Tibial nerve (tissue), 4 donors: ENCODE measurements around the gene KCTD12. TPM values are rescaled to one million over a fixed set of nuclear protein-coding genes. Genes with fewer than 3 reads are reported as not detected.

Source experiments
- DNase-seq, 2 donors: peaks; one replicate each; pipeline ENCODE4 v3.0.0-alpha.2; 2019; ENCODE audit warnings: low spot score in 2 of 2
- H3K27ac ChIP-seq, 4 donors: fragments of 200-600 bp; sonication (generic) in 3 of 4; one replicate each; pipeline ENCODE4 v1.5.1; 2017 to 2019; ENCODE audit warnings: mild to moderate bottlenecking in 1 of 4
- H3K27me3 ChIP-seq, 2 donors: fragments of 200-600 bp; sonication (generic) in 1 of 2; one replicate each; pipeline versions ENCODE4 v1.5.1 to v1.6.0; 2017 to 2019
- H3K36me3 ChIP-seq, 3 donors: fragments of 200-600 bp; sonication (generic); one replicate each; pipeline ENCODE4 v1.5.1; 2018 to 2019
- H3K4me1 ChIP-seq, 4 donors: fragments of 200-600 bp; sonication (generic) in 3 of 4; one replicate each; pipeline ENCODE4 v1.5.1; 2017 to 2019
- H3K4me3 ChIP-seq, 4 donors: fragments of 200-600 bp; sonication (generic) in 3 of 4; one replicate each; pipeline ENCODE4 v1.5.1; 2017 to 2019; ENCODE audit warnings: mild to moderate bottlenecking in 1 of 4, moderate library complexity in 1 of 4
- H3K9me3 ChIP-seq, 4 donors: fragments of 200-600 bp; sonication (generic) in 3 of 4; one replicate each; pipeline ENCODE4 v1.5.1; 2017 to 2019
- CTCF ChIP-seq, 5 experiments: fragments of 200-600 bp in 3 of 5; fragments of 450-650 bp in 2 of 5; sonication (generic) in 3 of 5; IDR thresholded peaks; one replicate each; pipeline ENCODE4 v1.5.1; 2016 to 2019; ENCODE audit warnings: antibody characterized with exemption in 5 of 5, mild to moderate bottlenecking in 3 of 5, moderate library complexity in 2 of 5
- EP300 ChIP-seq, 2 donors: sonication (generic); formaldehyde crosslinking; IDR thresholded peaks; one replicate each; pipeline ENCODE4 v1.6.1; 2017; ENCODE audit warnings: antibody characterized with exemption in 2 of 2, mild to moderate bottlenecking in 1 of 2
- POLR2A ChIP-seq, 2 donors: fragments of 450-650 bp; IDR thresholded peaks; one replicate each; pipeline ENCODE4 v1.6.1; 2017; ENCODE audit warnings: antibody characterized with exemption in 2 of 2, mild to moderate bottlenecking in 2 of 2, moderate library complexity in 2 of 2
- WGBS, 2 donors: methylation state at CpG; one replicate each; pipeline ENCODE4 v1.1.5; 2018; 5-methylcytosine and 5-hydroxymethylcytosine counted together
- total RNA-seq, 4 donors: library from RNA; depleted of rRNA; stranded (reverse); fragments of >200 nt; gene quantifications; one replicate each; pipeline ENCODE4 v1.1.0, GENCODE V29; 2016

KCTD12 gene
- total RNA-seq, 4 donors from 2014 or later = 126 to 217 (median 159) TPM

DNA sequence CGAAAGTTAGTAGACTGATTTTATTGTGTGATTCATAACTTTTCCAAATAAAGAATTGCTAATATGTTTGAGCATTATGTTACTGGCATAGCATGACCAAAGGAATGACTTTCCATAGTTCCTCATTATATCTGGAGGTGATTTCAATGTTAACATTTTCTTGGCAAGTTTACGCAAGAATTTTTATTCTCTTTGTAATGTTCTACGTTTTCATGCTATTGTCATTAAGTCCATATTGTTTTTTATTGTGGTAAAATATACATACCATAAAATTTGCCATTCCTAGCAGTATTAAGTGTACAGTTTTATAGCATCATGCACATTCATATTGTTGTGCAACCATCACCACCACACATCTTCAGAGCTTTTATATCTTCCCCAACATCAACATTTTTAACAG is 14.8 kb downstream of the KCTD12 start:
- TF ChIP-seq EP300 (IDR thresholded peaks at IDR 0.05) (no peak), POLR2A (IDR thresholded peaks at IDR 0.05) (no peak), CTCF (IDR thresholded peaks at IDR 0.05) (no peak)
- Histone ChIP-seq H3K27ac (peak overlapping the region in 3 of 4 donors; percentile 36 to 85 (median 79)), H3K9me3 (no peaks in the 10 kb centered on the region), H3K36me3 (no peaks in the 10 kb centered on the region), H3K4me1 (peaks cover 0 to 34% (median 8%) of the 10 kb centered on the region in 4 donors), H3K4me3 (no peak overlapping the region), H3K27me3 (no peaks in the 10 kb centered on the region)
- no peak for DNase-seq
- 76 to 79% methylated on average over 3 of the region's 3 CpGs for WGBS, 2 donors

DNA sequence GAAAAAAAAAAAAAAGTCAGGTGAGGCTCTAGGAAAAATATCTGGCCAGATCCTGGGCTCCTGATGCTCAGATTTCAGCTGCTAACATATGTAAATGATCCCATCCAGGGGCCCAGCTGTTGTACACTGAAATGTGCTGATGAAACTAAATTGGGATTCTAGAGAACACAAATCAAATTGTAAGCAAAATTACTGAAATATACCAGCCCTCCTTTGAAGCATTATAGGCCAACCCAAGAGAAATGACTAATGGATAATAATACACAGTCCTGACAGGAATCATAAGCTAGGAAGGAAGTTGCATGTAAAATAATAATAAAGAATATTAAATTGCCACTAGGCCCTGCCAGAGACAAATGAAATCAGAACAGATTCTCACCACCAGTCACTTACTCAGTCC is 17.8 kb downstream of the KCTD12 start:
- Histone ChIP-seq H3K4me1 (peaks cover 0 to 20% (median 8%) of the 10 kb centered on the region in 4 donors), H3K4me3 (no peak overlapping the region), H3K27ac (no peak overlapping the region), H3K27me3 (no peaks in the 10 kb centered on the region), H3K36me3 (no peaks in the 10 kb centered on the region), H3K9me3 (no peaks in the 10 kb centered on the region)
- TF ChIP-seq POLR2A (IDR thresholded peaks at IDR 0.05) (no peak), CTCF (IDR thresholded peaks at IDR 0.05) (no peak), EP300 (IDR thresholded peaks at IDR 0.05) (no peak)
- no peak for DNase-seq

- no peak overlapping the region for H3K4me3 ChIP-seq
- no peak overlapping the region for H3K27ac ChIP-seq
- H3K36me3 ChIP-seq = no peaks in the 10 kb centered on the region
- H3K27me3 ChIP-seq = no peaks in the 10 kb centered on the region
- TF ChIP-seq EP300 (IDR thresholded peaks at IDR 0.05) (no peak), POLR2A (IDR thresholded peaks at IDR 0.05) (no peak), CTCF (IDR thresholded peaks at IDR 0.05) (no peak)
- 76 to 77% methylated on average over 1 of the region's 1 CpG for WGBS, 2 donors
- DNase-seq = no peak
- H3K9me3 ChIP-seq = no peaks in the 10 kb centered on the region
- H3K4me1 ChIP-seq = peaks cover 0 to 1% (median 0%) of the 10 kb centered on the region in 4 donors
Measured at GRCh38 chr13:76865996-76866503, 20.2 kb downstream of the KCTD12 start.

GRCh38 chr13:76865109-76865508 is 21.1 kb downstream of the KCTD12 start:
- Histone ChIP-seq H3K9me3 (no peaks in the 10 kb centered on the region), H3K4me1 (no peaks in the 10 kb centered on the region), H3K36me3 (no peaks in the 10 kb centered on the region), H3K4me3 (no peak overlapping the region), H3K27me3 (no peaks in the 10 kb centered on the region), H3K27ac (no peak overlapping the region)
- TF ChIP-seq POLR2A (IDR thresholded peaks at IDR 0.05) = no peak
- no peak for TF ChIP-seq CTCF (IDR thresholded peaks at IDR 0.05)
- no peak for DNase-seq
- WGBS, 2 donors = 64 to 71% methylated on average over 4 of the region's 4 CpGs

- Histone ChIP-seq H3K27ac (no peak overlapping the region), H3K4me1 (no peaks in the 10 kb centered on the region), H3K9me3 (no peaks in the 10 kb centered on the region), H3K36me3 (no peaks in the 10 kb centered on the region), H3K27me3 (no peaks in the 10 kb centered on the region), H3K4me3 (no peak overlapping the region)
- TF ChIP-seq EP300 (IDR thresholded peaks at IDR 0.05) (no peak), CTCF (IDR thresholded peaks at IDR 0.05) (no peak), POLR2A (IDR thresholded peaks at IDR 0.05) (no peak)
- no peak for DNase-seq
Measured at GRCh38 chr13:76864259-76864658, 21.9 kb downstream of the KCTD12 start.
